ENCODE results near the gene IFNA8. TPM values are rescaled to one million over a fixed set of nuclear protein-coding genes. Genes with fewer than 3 reads are reported as not detected.
"Not testable (repeated sequence)": the region's sequence is repeated elsewhere in the genome, so short reads cannot be mapped to it uniquely, and the experiment has no call there.

The IFNA8 gene
- not detected for total RNA-seq
- polyA plus RNA-seq, result not detected
- long read RNA-seq, donor 1, result 0 reads
- long read RNA-seq, donor 2, result 0 reads

DNA sequence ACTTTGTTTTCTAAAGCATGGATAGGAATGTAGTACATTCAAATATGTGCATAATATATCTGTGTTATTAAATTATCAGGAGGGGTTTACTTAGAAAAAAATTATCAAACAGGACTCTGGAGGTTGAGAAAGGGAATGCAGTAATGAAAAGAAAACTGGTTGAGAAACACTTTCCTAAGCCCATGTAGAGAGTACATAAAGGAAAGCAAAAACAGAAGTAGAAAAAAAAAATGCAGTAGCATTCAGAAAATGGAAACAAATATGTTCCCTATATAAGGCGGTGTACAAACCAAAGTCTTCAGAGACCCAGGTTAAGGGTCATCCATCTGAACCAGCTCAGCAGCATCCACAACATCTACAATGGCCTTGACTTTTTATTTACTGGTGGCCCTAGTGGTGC, at the start of gene IFNA8:
Gene IFNA8 (plus strand): TSS at position 301 of the 400 bp plus-strand sequence. CDS start 60 bp downstream, at position 361.
- intact Hi-C loops (cut with DNase I; ENCODE audit: low total_unique reads), result no loop called here
- no peak within 1 kb of the TSS for H3K27ac ChIP-seq
- no peaks in the 10 kb centered on the region for H3K9me3 ChIP-seq
- no peak for DNase-seq
- H3K4me1 ChIP-seq, result peaks cover 0 to 24% (median 15%) of the 10 kb centered on the region in 6 donors
- H3K27me3 ChIP-seq (replicated peaks in 1 of 7), result peaks cover 0 to 5% (median 0%) of the 10 kb centered on the region in 7 donors
- no peaks in the 10 kb centered on the region for H3K36me3 ChIP-seq
- TF ChIP-seq, protein P1, sequence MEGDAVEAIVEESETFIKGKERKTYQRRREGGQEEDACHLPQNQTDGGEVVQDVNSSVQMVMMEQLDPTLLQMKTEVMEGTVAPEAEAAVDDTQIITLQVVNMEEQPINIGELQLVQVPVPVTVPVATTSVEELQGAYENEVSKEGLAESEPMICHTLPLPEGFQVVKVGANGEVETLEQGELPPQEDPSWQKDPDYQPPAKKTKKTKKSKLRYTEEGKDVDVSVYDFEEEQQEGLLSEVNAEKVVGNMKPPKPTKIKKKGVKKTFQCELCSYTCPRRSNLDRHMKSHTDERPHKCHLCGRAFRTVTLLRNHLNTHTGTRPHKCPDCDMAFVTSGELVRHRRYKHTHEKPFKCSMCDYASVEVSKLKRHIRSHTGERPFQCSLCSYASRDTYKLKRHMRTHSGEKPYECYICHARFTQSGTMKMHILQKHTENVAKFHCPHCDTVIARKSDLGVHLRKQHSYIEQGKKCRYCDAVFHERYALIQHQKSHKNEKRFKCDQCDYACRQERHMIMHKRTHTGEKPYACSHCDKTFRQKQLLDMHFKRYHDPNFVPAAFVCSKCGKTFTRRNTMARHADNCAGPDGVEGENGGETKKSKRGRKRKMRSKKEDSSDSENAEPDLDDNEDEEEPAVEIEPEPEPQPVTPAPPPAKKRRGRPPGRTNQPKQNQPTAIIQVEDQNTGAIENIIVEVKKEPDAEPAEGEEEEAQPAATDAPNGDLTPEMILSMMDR (IDR thresholded peaks at IDR 0.05 in 8 of 11, conservative IDR thresholded peaks at IDR 0.05 in 3 of 11), result no peak
- TF ChIP-seq POLR2A (IDR thresholded peaks at IDR 0.05) (no peak), POLR2AphosphoS5 (IDR thresholded peaks at IDR 0.05) (no peak)
- no peak within 1 kb of the TSS for H3K4me3 ChIP-seq
- 70 to 84% (median 75%) methylated on average over 1 of the region's 1 CpG for WGBS, 5 donors

DNA sequence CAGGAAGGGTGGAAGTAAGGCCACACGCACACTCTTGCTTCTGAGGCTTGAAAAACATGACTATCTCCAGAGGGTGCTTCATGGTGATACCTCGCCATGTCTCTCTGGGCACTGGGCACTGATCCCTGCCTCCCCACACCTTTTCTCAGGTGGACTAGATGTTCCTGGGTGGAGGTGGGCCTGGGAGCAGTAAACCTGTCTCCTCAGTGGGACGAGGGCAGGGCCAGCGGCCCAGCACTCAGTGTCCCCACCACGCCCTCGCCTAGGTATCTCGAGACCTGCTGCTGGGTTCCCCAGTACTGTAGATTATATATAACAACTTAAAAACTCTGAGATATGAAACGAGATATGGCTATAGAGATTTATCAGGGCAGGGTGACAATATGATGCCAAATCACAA, 46.6 kb upstream of the IFNA8 start:
- TF ChIP-seq POLR2A (IDR thresholded peaks at IDR 0.05), result no peak
- no peak for TF ChIP-seq POLR2AphosphoS5 (IDR thresholded peaks at IDR 0.05)
- TF ChIP-seq, protein P1 (IDR thresholded peaks at IDR 0.05 in 8 of 11, conservative IDR thresholded peaks at IDR 0.05 in 3 of 11), result no peak
- no peak overlapping the region for H3K27ac ChIP-seq
- H3K4me1 ChIP-seq, result peaks cover 0 to 13% (median 9%) of the 10 kb centered on the region in 6 donors
- 80 to 94% (median 91%) methylated on average over 8 of the region's 8 CpGs for WGBS, 5 donors
- no peak overlapping the region for H3K4me3 ChIP-seq
- no peak for DNase-seq
- no peaks in the 10 kb centered on the region for H3K9me3 ChIP-seq
- peaks cover 0 to 5% (median 0%) of the 10 kb centered on the region in 7 donors for H3K27me3 ChIP-seq (replicated peaks in 1 of 7)
- no peaks in the 10 kb centered on the region for H3K36me3 ChIP-seq
- intact Hi-C loops (cut with DNase I; ENCODE audit: low total_unique reads), result no loop called here

DNA sequence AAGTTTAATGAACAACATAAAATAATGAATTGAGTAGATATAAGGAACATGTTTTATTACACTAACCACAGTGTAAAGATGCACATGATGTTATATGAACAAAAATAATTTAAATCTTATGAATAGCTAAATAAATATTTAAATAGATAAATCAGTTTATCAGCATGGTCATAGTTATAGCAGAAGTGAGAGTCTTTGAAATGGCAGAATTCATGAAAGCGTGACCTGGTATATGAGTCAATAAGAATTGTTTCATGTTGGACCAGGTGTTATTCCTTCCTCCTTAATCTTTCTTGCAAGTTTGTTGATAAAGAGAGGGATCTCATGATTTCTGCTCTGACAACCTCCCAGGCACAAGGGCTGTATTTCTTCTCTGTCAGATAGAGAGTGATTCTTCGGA, 41.7 kb upstream of the IFNA8 start:
- intact Hi-C loops (cut with DNase I; ENCODE audit: low total_unique reads); H3K36me3 ChIP-seq; H3K27ac ChIP-seq; H3K27me3 ChIP-seq (replicated peaks in 1 of 7); H3K4me1 ChIP-seq; H3K9me3 ChIP-seq; DNase-seq; H3K4me3 ChIP-seq: not testable (repeated sequence)
- 71 to 90% (median 85%) methylated on average over 1 of the region's 2 CpGs for WGBS, 5 donors

DNA sequence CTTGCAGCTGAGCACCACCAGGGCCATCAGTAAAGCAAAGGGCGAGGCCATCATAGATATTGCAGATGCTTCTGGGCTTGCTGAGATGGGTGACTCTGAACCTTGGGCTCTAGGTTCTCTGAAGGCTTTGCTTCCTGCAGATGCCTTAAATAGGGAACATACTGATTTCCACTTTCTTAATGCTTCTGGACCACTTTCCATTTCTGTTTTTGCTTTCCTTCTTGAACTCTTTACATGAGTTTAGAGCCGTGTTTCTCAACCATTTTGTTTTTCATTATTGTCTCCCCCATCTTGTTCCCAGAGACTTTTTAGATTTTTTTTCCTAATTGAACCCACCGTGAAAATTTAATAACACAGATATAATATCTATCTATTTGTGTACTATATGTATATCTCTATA, 41.0 kb upstream of the IFNA8 start, which contains the start of gene IFNA13:
Gene IFNA13 (minus strand): TSS at position 101 of the 400 bp plus-strand sequence. CDS start 47 bp downstream, at position 54.
- Histone ChIP-seq H3K27ac (no peak within 1 kb of the TSS), H3K9me3 (no peaks in the 10 kb centered on the region), H3K4me3 (no peak within 1 kb of the TSS), H3K36me3 (no peaks in the 10 kb centered on the region), H3K27me3 (replicated peaks in 1 of 7) (peaks cover 0 to 9% (median 0%) of the 10 kb centered on the region in 7 donors), H3K4me1 (no peaks in the 10 kb centered on the region)
- 87 to 96% (median 91%) methylated on average over 3 of the region's 3 CpGs for WGBS, 5 donors
- no peak for DNase-seq
- TF ChIP-seq, protein P1 (IDR thresholded peaks at IDR 0.05 in 8 of 11, conservative IDR thresholded peaks at IDR 0.05 in 3 of 11), result no peak
- no peak for TF ChIP-seq POLR2AphosphoS5 (IDR thresholded peaks at IDR 0.05)
- no peak for TF ChIP-seq POLR2A (IDR thresholded peaks at IDR 0.05)
- intact Hi-C loops (cut with DNase I; ENCODE audit: low total_unique reads), result no loop called here

DNA sequence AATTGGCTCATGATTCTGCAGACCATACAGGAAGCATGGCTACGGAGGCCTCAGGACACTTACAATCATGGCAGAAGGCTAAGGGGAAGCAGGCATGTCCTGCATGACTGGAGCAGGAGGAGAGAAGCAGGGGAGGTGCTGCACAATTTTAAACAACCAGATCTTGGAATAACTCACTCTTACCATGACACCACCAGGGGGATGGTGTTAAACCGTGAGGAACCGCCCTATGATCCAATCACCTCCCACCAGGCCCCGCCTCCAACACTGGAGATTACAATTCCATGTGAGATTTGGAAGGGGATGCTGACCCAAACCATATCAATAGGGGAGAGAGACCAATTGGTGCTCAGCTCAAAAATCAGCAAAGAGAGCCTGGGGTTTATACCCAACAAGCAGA, 37.5 kb upstream of the IFNA8 start:
- H3K4me3 ChIP-seq; H3K9me3 ChIP-seq; intact Hi-C loops (cut with DNase I; ENCODE audit: low total_unique reads); H3K36me3 ChIP-seq; DNase-seq; H3K4me1 ChIP-seq; H3K27ac ChIP-seq: not testable (repeated sequence)
- WGBS, 5 donors, result 77 to 92% (median 81%) methylated on average over 4 of the region's 4 CpGs
- peaks cover 0 to 11% (median 0%) of the 10 kb centered on the region in 7 donors for H3K27me3 ChIP-seq (replicated peaks in 1 of 7)
